Skeletal muscle tissue (tissue), 4 donors: ENCODE results near the gene SEMA4D. TPM values are rescaled to one million over a fixed set of nuclear protein-coding genes. Genes with fewer than 3 reads are reported as not detected.

Experiments
- H3K27ac ChIP-seq: one replicate; pipeline ENCODE4 v1.7.0; 2013; ENCODE audit warnings: mild to moderate bottlenecking, low read depth, low read length, inconsistent platforms
- H3K27me3 ChIP-seq, 3 donors: one replicate each; pipeline ENCODE4 v1.7.0; 2013; ENCODE audit warnings: low read length in 3 of 3; ENCODE audit not compliant: control insufficient read depth in 3 of 3, insufficient read depth in 3 of 3
- H3K36me3 ChIP-seq, 3 donors: one replicate each; pipeline ENCODE4 v1.7.0; 2013; ENCODE audit warnings: low read length in 3 of 3; ENCODE audit not compliant: control insufficient read depth in 3 of 3, insufficient read depth in 3 of 3
- H3K4me1 ChIP-seq, 3 donors: one replicate each; pipeline ENCODE4 v1.7.0; 2013; ENCODE audit warnings: low read length in 3 of 3, mild to moderate bottlenecking in 3 of 3; ENCODE audit not compliant: control insufficient read depth in 3 of 3, insufficient read depth in 3 of 3
- H3K4me3 ChIP-seq, 3 donors: one replicate each; pipeline ENCODE4 v1.7.0; 2013; ENCODE audit warnings: low read length in 3 of 3
- H3K9ac ChIP-seq, 3 donors: one replicate each; pipeline ENCODE4 v1.7.0; 2013; ENCODE audit warnings: low read length in 3 of 3, mild to moderate bottlenecking in 3 of 3, moderate library complexity in 2 of 3, low read depth in 1 of 3
- H3K9me3 ChIP-seq, 3 donors: one replicate each; pipeline ENCODE4 v1.7.0; 2013; ENCODE audit warnings: low read length in 3 of 3; ENCODE audit not compliant: control insufficient read depth in 3 of 3
- total RNA-seq: library from RNA; depleted of rRNA; stranded (reverse); fragments of >200 nt; gene quantifications from one replicate; pipeline ENCODE4 v1.2.3, GENCODE V29; 2014
- donor health status: Osteomylitis.

Gene SEMA4D
- total RNA-seq, result 14.6 TPM

- Histone ChIP-seq H3K4me3 (peak within 1 kb of the TSS; percentile 69 to 74 (median 70)), H3K36me3 (no peaks in the 10 kb centered on the region), H3K9me3 (no peaks in the 10 kb centered on the region), H3K27me3 (no peaks in the 10 kb centered on the region), H3K9ac (peak within 1 kb of the TSS; percentile 78 to 92 (median 89)), H3K4me1 (peaks cover 37 to 43% (median 41%) of the 10 kb centered on the region in 3 donors), H3K27ac (peak within 1 kb of the TSS; percentile 89)
Observed at GRCh38 chr9:89497978-89498851, at the start of gene SEMA4D. Gene SEMA4D, minus strand, starts transcription at chr9:89498113. Its CDS starts 92,657 bp downstream, at chr9:89405456.

- peaks cover 0 to 5% (median 0%) of the 10 kb centered on the region in 3 donors for H3K4me1 ChIP-seq
- H3K36me3 ChIP-seq, result no peaks in the 10 kb centered on the region
- H3K9ac ChIP-seq, result no peak overlapping the region
- H3K27me3 ChIP-seq, result no peaks in the 10 kb centered on the region
- no peak overlapping the region for H3K27ac ChIP-seq
- no peaks in the 10 kb centered on the region for H3K9me3 ChIP-seq
- no peak overlapping the region for H3K4me3 ChIP-seq
Observed at GRCh38 chr9:89547000-89547399, 49.1 kb upstream of the SEMA4D start.

GRCh38 chr9:89544279-89544661 lies 46.4 kb upstream of the SEMA4D start:
- Histone ChIP-seq H3K9ac (no peak overlapping the region), H3K27ac (no peak overlapping the region), H3K9me3 (no peaks in the 10 kb centered on the region), H3K27me3 (no peaks in the 10 kb centered on the region), H3K4me3 (no peak overlapping the region), H3K4me1 (peaks cover 0 to 5% (median 0%) of the 10 kb centered on the region in 3 donors), H3K36me3 (no peaks in the 10 kb centered on the region)

- no peaks in the 10 kb centered on the region for H3K27me3 ChIP-seq
- no peaks in the 10 kb centered on the region for H3K9me3 ChIP-seq
- peaks cover 0 to 5% (median 0%) of the 10 kb centered on the region in 3 donors for H3K4me1 ChIP-seq
- no peak overlapping the region for H3K4me3 ChIP-seq
- no peak overlapping the region for H3K9ac ChIP-seq
- no peaks in the 10 kb centered on the region for H3K36me3 ChIP-seq
- H3K27ac ChIP-seq, result no peak overlapping the region
Observed at GRCh38 chr9:89543621-89544278, 45.8 kb upstream of the SEMA4D start.

- H3K36me3 ChIP-seq, result no peaks in the 10 kb centered on the region
- no peak overlapping the region for H3K4me3 ChIP-seq
- peaks cover 0 to 5% (median 0%) of the 10 kb centered on the region in 3 donors for H3K4me1 ChIP-seq
- no peaks in the 10 kb centered on the region for H3K27me3 ChIP-seq
- H3K9ac ChIP-seq, result no peak overlapping the region
- H3K9me3 ChIP-seq, result no peaks in the 10 kb centered on the region
- no peak overlapping the region for H3K27ac ChIP-seq
Observed at GRCh38 chr9:89543111-89543510, 45.2 kb upstream of the SEMA4D start.

- Histone ChIP-seq H3K4me3 (no peak overlapping the region), H3K9me3 (no peaks in the 10 kb centered on the region), H3K27me3 (no peaks in the 10 kb centered on the region), H3K27ac (no peak overlapping the region), H3K36me3 (no peaks in the 10 kb centered on the region), H3K9ac (no peak overlapping the region), H3K4me1 (peaks cover 0 to 5% (median 0%) of the 10 kb centered on the region in 3 donors)
Observed at GRCh38 chr9:89542401-89543021, 44.6 kb upstream of the SEMA4D start.

- H3K9me3 ChIP-seq, result no peaks in the 10 kb centered on the region
- no peak overlapping the region for H3K9ac ChIP-seq
- no peaks in the 10 kb centered on the region for H3K36me3 ChIP-seq
- no peak overlapping the region for H3K27ac ChIP-seq
- H3K27me3 ChIP-seq, result no peaks in the 10 kb centered on the region
- no peak overlapping the region for H3K4me3 ChIP-seq
- H3K4me1 ChIP-seq, result peaks cover 0 to 5% (median 0%) of the 10 kb centered on the region in 3 donors
Observed at GRCh38 chr9:89541798-89542197, 43.9 kb upstream of the SEMA4D start.

GRCh38 chr9:89539374-89539773 lies 41.5 kb upstream of the SEMA4D start:
- H3K27me3 ChIP-seq, result peaks cover 0 to 3% (median 0%) of the 10 kb centered on the region in 3 donors
- no peak overlapping the region for H3K27ac ChIP-seq
- H3K4me3 ChIP-seq, result no peak overlapping the region
- H3K9me3 ChIP-seq, result no peaks in the 10 kb centered on the region
- H3K4me1 ChIP-seq, result peaks cover 0 to 4% (median 0%) of the 10 kb centered on the region in 3 donors
- H3K36me3 ChIP-seq, result no peaks in the 10 kb centered on the region
- H3K9ac ChIP-seq, result no peak overlapping the region

GRCh38 chr9:89538871-89539270 lies 41.0 kb upstream of the SEMA4D start:
- no peak overlapping the region for H3K9ac ChIP-seq
- H3K27me3 ChIP-seq, result peaks cover 0 to 3% (median 0%) of the 10 kb centered on the region in 3 donors
- no peak overlapping the region for H3K4me3 ChIP-seq
- no peaks in the 10 kb centered on the region for H3K9me3 ChIP-seq
- H3K27ac ChIP-seq, result no peak overlapping the region
- H3K4me1 ChIP-seq, result peaks cover 0 to 3% (median 0%) of the 10 kb centered on the region in 3 donors
- H3K36me3 ChIP-seq, result no peaks in the 10 kb centered on the region
